Nephron (organoid): ENCODE results near the gene CSNK2A3.
A peak's percentile ranks its signal among the peaks of the same experiment; 100 is the strongest.

Experiments
- H3K27ac Mint-ChIP-seq, 3 experiments: 2 replicates each; pipeline ENCODE4 v1.8.0; 2020; ENCODE audit warnings: mixed read lengths in 3 of 3, mild to moderate bottlenecking in 2 of 3, moderate library complexity in 1 of 3
- H3K27me3 Mint-ChIP-seq: 2 replicates; pipeline ENCODE4 v1.8.0; 2021; ENCODE audit warnings: low read depth, mild to moderate bottlenecking, moderate library complexity, mixed read lengths
- H3K36me3 Mint-ChIP-seq: 2 replicates; pipeline ENCODE4 v1.8.0; 2020; ENCODE audit warnings: low read depth, mixed read lengths
- H3K4me1 Mint-ChIP-seq: 2 replicates; pipeline ENCODE4 v1.8.0; 2020; ENCODE audit warnings: mixed read lengths
- H3K4me3 Mint-ChIP-seq, 3 experiments: 2 replicates each; pipeline ENCODE4 v1.8.0; 2020; ENCODE audit warnings: mild to moderate bottlenecking in 3 of 3, mixed read lengths in 3 of 3, moderate library complexity in 2 of 3
- H3K9me3 Mint-ChIP-seq: 2 replicates; pipeline ENCODE4 v1.8.0; 2020; ENCODE audit warnings: mixed read lengths
- TF ChIP-seq, protein P1 (sequence below), 3 experiments: fragments of 200-600 bp; sonication (generic); IDR thresholded peaks; one replicate each; pipeline ENCODE4 v1.5.0; 2021; ENCODE audit warnings: antibody characterized with exemption in 3 of 3; ENCODE audit not compliant: unreplicated experiment in 3 of 3

CSNK2A3 gene

DNA sequence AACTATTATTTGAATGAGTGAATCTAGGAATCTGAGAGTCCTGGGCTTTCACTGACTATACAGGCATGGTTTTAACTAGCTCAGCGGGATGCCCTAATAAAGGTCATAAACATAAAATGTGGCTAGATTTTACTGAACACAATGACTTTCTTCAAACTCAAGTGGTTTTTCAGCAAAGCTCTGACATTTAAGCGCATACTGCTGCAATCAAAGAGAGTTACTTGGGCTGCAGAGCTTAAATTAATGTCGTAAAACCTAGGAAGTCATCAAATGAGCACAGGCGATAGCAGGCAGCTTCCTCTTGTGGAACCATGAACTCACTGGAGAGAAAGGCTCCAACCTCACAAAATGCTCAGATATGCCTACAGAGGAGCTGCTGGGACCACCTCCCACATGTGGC lies 6.7 kb downstream of the CSNK2A3 start:
- H3K4me3 Mint-ChIP-seq: peak overlapping the region in 1 of 3 experiments; percentile 9
- H3K27ac Mint-ChIP-seq: peak overlapping the region in 1 of 3 experiments; percentile 63
- peaks cover 17% of the 10 kb centered on the region for H3K27me3 Mint-ChIP-seq
- TF ChIP-seq, protein P1, sequence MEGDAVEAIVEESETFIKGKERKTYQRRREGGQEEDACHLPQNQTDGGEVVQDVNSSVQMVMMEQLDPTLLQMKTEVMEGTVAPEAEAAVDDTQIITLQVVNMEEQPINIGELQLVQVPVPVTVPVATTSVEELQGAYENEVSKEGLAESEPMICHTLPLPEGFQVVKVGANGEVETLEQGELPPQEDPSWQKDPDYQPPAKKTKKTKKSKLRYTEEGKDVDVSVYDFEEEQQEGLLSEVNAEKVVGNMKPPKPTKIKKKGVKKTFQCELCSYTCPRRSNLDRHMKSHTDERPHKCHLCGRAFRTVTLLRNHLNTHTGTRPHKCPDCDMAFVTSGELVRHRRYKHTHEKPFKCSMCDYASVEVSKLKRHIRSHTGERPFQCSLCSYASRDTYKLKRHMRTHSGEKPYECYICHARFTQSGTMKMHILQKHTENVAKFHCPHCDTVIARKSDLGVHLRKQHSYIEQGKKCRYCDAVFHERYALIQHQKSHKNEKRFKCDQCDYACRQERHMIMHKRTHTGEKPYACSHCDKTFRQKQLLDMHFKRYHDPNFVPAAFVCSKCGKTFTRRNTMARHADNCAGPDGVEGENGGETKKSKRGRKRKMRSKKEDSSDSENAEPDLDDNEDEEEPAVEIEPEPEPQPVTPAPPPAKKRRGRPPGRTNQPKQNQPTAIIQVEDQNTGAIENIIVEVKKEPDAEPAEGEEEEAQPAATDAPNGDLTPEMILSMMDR (IDR thresholded peaks at IDR 0.05; ENCODE audit: unreplicated experiment in 3 of 3): no peak
- no peaks in the 10 kb centered on the region for H3K36me3 Mint-ChIP-seq
- peaks cover 2% of the 10 kb centered on the region for H3K9me3 Mint-ChIP-seq
- H3K4me1 Mint-ChIP-seq: peaks cover 43% of the 10 kb centered on the region

DNA sequence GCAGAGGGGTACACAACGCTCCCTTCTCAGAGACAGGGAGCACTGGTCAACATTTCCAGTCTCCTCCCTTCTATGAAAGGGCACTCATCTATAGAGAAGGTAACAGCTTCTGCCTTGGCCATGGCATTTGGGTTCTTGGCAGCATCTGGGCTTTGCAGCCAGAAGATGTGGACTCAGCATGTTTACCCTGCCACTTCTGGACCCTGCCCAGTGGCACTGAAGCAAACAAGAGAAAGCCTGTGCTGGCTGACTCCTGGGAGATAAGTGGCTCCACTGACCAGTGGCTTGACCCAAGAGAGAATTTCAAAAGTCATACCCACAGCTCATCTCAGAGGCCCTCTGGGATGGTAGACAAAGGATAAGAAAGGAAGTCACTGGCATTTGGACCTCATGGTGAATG lies 8.0 kb downstream of the CSNK2A3 start:
- Mint-ChIP-seq H3K36me3 (no peaks in the 10 kb centered on the region), H3K4me3 (no peak overlapping the region), H3K27ac (no peak overlapping the region), H3K4me1 (peaks cover 35% of the 10 kb centered on the region), H3K27me3 (peaks cover 14% of the 10 kb centered on the region), H3K9me3 (no peaks in the 10 kb centered on the region)
- TF ChIP-seq, protein P1 (IDR thresholded peaks at IDR 0.05; ENCODE audit: unreplicated experiment in 3 of 3): no peak

DNA sequence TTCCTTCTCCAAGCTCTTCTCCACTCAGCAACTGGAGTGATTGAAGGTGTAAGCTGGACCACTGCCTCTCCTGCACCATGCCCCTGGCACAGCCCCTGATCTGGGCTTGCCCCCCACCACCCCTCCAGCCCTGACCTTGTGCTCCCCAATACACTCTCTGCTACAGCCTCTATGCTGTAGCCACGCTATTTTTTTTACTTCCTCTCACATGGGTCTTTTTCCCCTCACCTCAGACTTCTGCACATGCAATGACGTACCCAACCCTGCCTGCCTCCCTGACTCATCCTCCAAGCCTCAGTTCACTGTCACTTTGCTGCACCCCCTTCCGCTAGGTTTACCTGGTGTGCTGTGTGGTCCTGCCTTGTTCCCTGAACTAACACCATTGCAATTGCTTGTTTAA lies 9.0 kb downstream of the CSNK2A3 start:
- Mint-ChIP-seq H3K27me3 (peaks cover 21% of the 10 kb centered on the region), H3K4me3 (no peak overlapping the region), H3K4me1 (peaks cover 24% of the 10 kb centered on the region), H3K36me3 (no peaks in the 10 kb centered on the region), H3K27ac (peak overlapping the region in 1 of 3 experiments; percentile 50), H3K9me3 (no peaks in the 10 kb centered on the region)
- TF ChIP-seq, protein P1 (IDR thresholded peaks at IDR 0.05; ENCODE audit: unreplicated experiment in 3 of 3): no peak

DNA sequence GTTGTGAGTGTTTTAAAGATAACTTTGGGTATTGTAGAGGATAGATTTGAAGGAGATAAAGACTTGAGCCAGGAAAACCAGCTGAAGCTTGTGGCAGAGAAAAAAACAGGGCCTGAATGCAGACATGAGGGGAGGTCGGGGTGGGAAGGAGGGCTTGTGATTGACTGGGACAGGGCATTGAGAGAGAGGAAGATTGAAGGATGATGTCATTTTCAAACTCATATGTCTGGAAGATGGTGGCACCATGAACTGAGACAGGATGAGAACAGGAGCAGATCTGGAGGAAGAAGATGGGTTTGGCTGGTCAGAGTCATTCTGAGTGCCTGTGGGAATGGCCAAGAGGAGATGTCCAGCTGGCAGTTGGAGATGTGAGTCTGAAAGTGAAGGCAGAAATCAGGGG lies 14.7 kb downstream of the CSNK2A3 start:
- Mint-ChIP-seq H3K9me3 (no peaks in the 10 kb centered on the region), H3K4me3 (no peak overlapping the region), H3K4me1 (peaks cover 4% of the 10 kb centered on the region), H3K27ac (no peak overlapping the region), H3K36me3 (no peaks in the 10 kb centered on the region), H3K27me3 (peaks cover 23% of the 10 kb centered on the region)
- TF ChIP-seq, protein P1 (IDR thresholded peaks at IDR 0.05; ENCODE audit: unreplicated experiment in 3 of 3): no peak

DNA sequence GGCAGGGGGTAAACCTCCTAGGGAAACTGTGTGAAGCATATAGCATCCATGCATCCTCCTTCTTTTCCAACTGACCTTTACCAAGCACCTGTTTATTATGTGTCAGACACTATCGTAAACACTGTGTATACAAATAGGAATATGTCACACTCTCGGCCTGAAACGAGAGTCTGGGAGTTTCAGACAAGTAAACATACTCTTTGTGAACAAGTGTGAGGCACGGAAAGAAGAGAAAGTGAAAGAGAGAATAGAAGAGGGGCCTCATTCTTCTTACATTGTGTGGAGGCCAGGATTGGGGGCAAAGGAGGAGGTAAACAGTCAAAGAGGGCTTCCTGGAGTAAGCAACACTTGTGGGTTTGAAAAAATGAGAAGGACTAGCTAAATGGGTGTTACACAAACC lies 16.4 kb downstream of the CSNK2A3 start:
- Mint-ChIP-seq H3K4me1 (peaks cover 4% of the 10 kb centered on the region), H3K9me3 (no peaks in the 10 kb centered on the region), H3K27ac (no peak overlapping the region), H3K27me3 (peaks cover 20% of the 10 kb centered on the region), H3K36me3 (no peaks in the 10 kb centered on the region), H3K4me3 (no peak overlapping the region)
- TF ChIP-seq, protein P1 (IDR thresholded peaks at IDR 0.05; ENCODE audit: unreplicated experiment in 3 of 3): no peak

DNA sequence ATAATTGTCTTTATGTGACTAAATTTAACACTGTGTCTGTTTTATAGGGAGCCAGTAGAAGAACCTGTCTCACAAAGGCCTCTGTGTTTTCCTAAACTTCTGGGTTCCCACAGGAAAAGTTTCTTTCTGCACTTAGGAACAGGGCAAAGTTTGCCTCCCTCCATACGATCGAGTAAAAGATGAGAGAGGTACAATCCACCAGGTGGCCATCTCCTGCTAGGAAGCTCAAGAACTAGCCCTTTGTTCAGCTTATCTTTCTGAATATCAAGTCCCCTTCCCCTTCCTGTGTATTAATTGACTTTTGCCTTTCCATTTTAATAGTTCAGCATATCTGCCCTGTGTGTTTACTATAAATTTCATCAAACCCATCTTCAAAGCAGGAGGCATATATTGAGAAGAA lies 18.0 kb downstream of the CSNK2A3 start:
- Mint-ChIP-seq H3K9me3 (no peaks in the 10 kb centered on the region), H3K27ac (peak overlapping the region in 1 of 3 experiments; percentile 48), H3K27me3 (peaks cover 21% of the 10 kb centered on the region), H3K4me3 (no peak overlapping the region), H3K36me3 (peaks cover 3% of the 10 kb centered on the region), H3K4me1 (peaks cover 4% of the 10 kb centered on the region)
- TF ChIP-seq, protein P1 (IDR thresholded peaks at IDR 0.05; ENCODE audit: unreplicated experiment in 3 of 3): no peak
